BJ (cell line): Measurements from ENCODE around the gene DSCAML1. TPM values are rescaled to one million over a fixed set of nuclear protein-coding genes. Genes with fewer than 3 reads are reported as not detected.

ENCODE experiments used
- CTCF ChIA-PET: fragments of 350-600 bp; formaldehyde crosslinking; extraction: SDS; loops from one replicate; lab custom pipeline; 2021; ENCODE audit warnings: antibody characterized with exemption, inconsistent platforms; lab: Yijun Ruan, JAX
- POLR2A ChIA-PET: fragments of 300-600 bp; sonication (Branson Sonifier 250); formaldehyde crosslinking; extraction: SDS; loops from one replicate; lab custom pipeline; 2021; ENCODE audit warnings: antibody characterized with exemption; lab: Charles Lee
- DNase-seq: peaks from one replicate; pipeline ENCODE4 v3.0.0-alpha.2; 2011; ENCODE audit warnings: low read depth
- H3K27me3 ChIP-seq: 2 replicates; pipeline ENCODE4 v1.6.0; 2011; ENCODE audit warnings: low read length; ENCODE audit not compliant: control insufficient read depth, insufficient read depth
- H3K36me3 ChIP-seq: 2 replicates; pipeline ENCODE4 v1.5.1; 2011; ENCODE audit warnings: low read length; ENCODE audit not compliant: control insufficient read depth, insufficient read depth
- H3K4me3 ChIP-seq: 2 replicates; pipeline ENCODE4 v1.5.1; 2011; ENCODE audit warnings: low read depth, mild to moderate bottlenecking, control low read depth, low read length
- CTCF ChIP-seq: IDR thresholded peaks from 2 replicates; pipeline ENCODE4 v1.5.1; 2011; ENCODE audit warnings: low read depth, mild to moderate bottlenecking, control low read depth, inconsistent platforms, low read length, moderate library complexity; ENCODE audit not compliant: insufficient read depth
- polyA plus RNA-seq: library from polyadenylated mRNA; depleted of rRNA; stranded (reverse); fragments of >200 nt; gene quantifications from 2 replicates; pipeline ENCODE4 v1.2.3, GENCODE V29; 2011

The DSCAML1 gene
- polyA plus RNA-seq, 1 experiment, result not detected

- H3K4me3 ChIP-seq, result no peak overlapping the region
- no peaks in the 10 kb centered on the region for H3K36me3 ChIP-seq
- POLR2A ChIA-PET, result no interaction called here
- CTCF ChIA-PET, result no interaction called here
- no peak for TF ChIP-seq CTCF
- peaks cover 3% of the 10 kb centered on the region for H3K27me3 ChIP-seq
- DNase-seq, result no peak
These were observed 330.1 kb downstream of the DSCAML1 start for GRCh38 chr11:117466966-117467365.

- DNase-seq, result no peak
- Histone ChIP-seq H3K36me3 (no peaks in the 10 kb centered on the region), H3K27me3 (peaks cover 3% of the 10 kb centered on the region), H3K4me3 (no peak overlapping the region)
- ChIA-PET CTCF (no interaction called here), POLR2A (no interaction called here)
- TF ChIP-seq CTCF, result no peak
These were observed 331.6 kb downstream of the DSCAML1 start for GRCh38 chr11:117465236-117465997.

- POLR2A ChIA-PET, result no interaction called here
These were observed 332.2 kb downstream of the DSCAML1 start for GRCh38 chr11:117464778-117465177.

GRCh38 chr11:117462864-117463247 is 334.2 kb downstream of the DSCAML1 start:
- TF ChIP-seq CTCF, result no peak
- H3K27me3 ChIP-seq, result peaks cover 3% of the 10 kb centered on the region; the same call in 1 of the 2 replicates
- ChIA-PET CTCF (interaction anchor here (1.1 kb wide), 1 partner anchor 37 kb away, joined by 4 read pairs; no protein-coding TSS in a partner anchor), POLR2A (no interaction called here)
- no peak for DNase-seq
- H3K4me3 ChIP-seq, result no peak overlapping the region
- no peaks in the 10 kb centered on the region for H3K36me3 ChIP-seq

More at GRCh38 chr11:117464778-117465177, 332.2 kb downstream of the DSCAML1 start:
- Histone ChIP-seq H3K36me3 (no peaks in the 10 kb centered on the region), H3K27me3 (peaks cover 3% of the 10 kb centered on the region), H3K4me3 (no peak overlapping the region)
- DNase-seq, result no peak
- TF ChIP-seq CTCF, result no peak
- CTCF ChIA-PET, result no interaction called here

- no peak overlapping the region for H3K4me3 ChIP-seq
- CTCF ChIA-PET, result no interaction called here
These were observed 334.7 kb downstream of the DSCAML1 start for GRCh38 chr11:117462183-117462863.

More at GRCh38 chr11:117462183-117462863, 334.7 kb downstream of the DSCAML1 start:
- peaks cover 3% of the 10 kb centered on the region for H3K27me3 ChIP-seq
- no peak for TF ChIP-seq CTCF
- DNase-seq, result no peak
- POLR2A ChIA-PET, result no interaction called here
- H3K36me3 ChIP-seq, result no peaks in the 10 kb centered on the region
